IMR-90 (cell line): ENCODE measurements around the gene CDK5RAP2. TPM values are rescaled to one million over a fixed set of nuclear protein-coding genes. Genes with fewer than 3 reads are reported as not detected.

Source experiments
- ATAC-seq: fragments of 200-7000 bp; cut with Tn5 transposase; 2 replicates; pipeline ENCODE4 v1.9.1; 2020; ENCODE audit warnings: low read depth, mild to moderate bottlenecking, moderate library complexity
- BruUV-seq: library from RNA; stranded (reverse); fragments of 400-500 nt; replicated peaks from 2 replicates; lab custom pipeline; 2021; lab: Mats Ljungman, UMichigan
- CTCF ChIA-PET: fragments of 300-600 bp; formaldehyde crosslinking; extraction: SDS; loops from one replicate; lab custom pipeline; 2021; ENCODE audit warnings: antibody characterized with exemption; lab: Yijun Ruan, JAX
- POLR2A ChIA-PET: fragments of 300-600 bp; sonication (Branson Sonifier 250); formaldehyde crosslinking; loops from one replicate; lab custom pipeline; 2022; ENCODE audit warnings: antibody characterized with exemption; ENCODE audit not compliant: unreplicated experiment; lab: Charles Lee
- DNase-seq: peaks from one replicate; pipeline ENCODE4 v3.0.0; 2013
- H2AFZ ChIP-seq: replicated peaks from 2 replicates; pipeline ENCODE3; 2013; ENCODE audit warnings: low read length, mild to moderate bottlenecking; ENCODE audit not compliant: poor library complexity
- H2AK5ac ChIP-seq: 2 replicates; pipeline ENCODE4 v1.6.1; 2013; ENCODE audit warnings: low read depth, low read length, inconsistent platforms
- H2AK9ac ChIP-seq: replicated peaks from 2 replicates; pipeline ENCODE3; 2013; ENCODE audit warnings: mild to moderate bottlenecking, low read depth, low read length, moderate library complexity; ENCODE audit not compliant: poor library complexity
- H2BK120ac ChIP-seq: 2 replicates; pipeline ENCODE4 v1.6.1; 2013; ENCODE audit warnings: low read depth, low read length, inconsistent platforms
- H2BK15ac ChIP-seq: 3 replicates; pipeline ENCODE4 v1.6.1; 2013; ENCODE audit warnings: low read depth, low read length, inconsistent platforms
- H2BK20ac ChIP-seq: 2 replicates; pipeline ENCODE4 v1.6.1; 2013; ENCODE audit warnings: low read depth, mild to moderate bottlenecking, inconsistent platforms, low read length, moderate library complexity
- H2BK5ac ChIP-seq: 2 replicates; pipeline ENCODE4 v1.6.1; 2013; ENCODE audit warnings: mild to moderate bottlenecking, low read depth, low read length, inconsistent platforms; ENCODE audit not compliant: poor library complexity, severe bottlenecking
- H3K14ac ChIP-seq: replicated peaks from 2 replicates; pipeline ENCODE4 v1.6.1; 2013; ENCODE audit warnings: low read depth, low read length, inconsistent platforms
- H3K18ac ChIP-seq: 2 replicates; pipeline ENCODE4 v1.6.1; 2013; ENCODE audit warnings: low read depth, low read length, control low read depth
- H3K23ac ChIP-seq: 2 replicates; pipeline ENCODE4 v1.6.1; 2013; ENCODE audit warnings: low read depth, low read length, inconsistent platforms
- H3K27ac ChIP-seq: 2 replicates; pipeline ENCODE4 v1.5.1; 2013; ENCODE audit warnings: mild to moderate bottlenecking, control low read depth, low read length; ENCODE audit not compliant: insufficient read depth
- H3K27me3 ChIP-seq: 2 replicates; pipeline ENCODE4 v1.6.1; 2013; ENCODE audit warnings: low read length; ENCODE audit not compliant: control insufficient read depth, insufficient read depth
- H3K36me3 ChIP-seq: 2 replicates; pipeline ENCODE4 v1.6.1; 2013; ENCODE audit warnings: low read length, mixed read lengths; ENCODE audit not compliant: control insufficient read depth, insufficient read depth
- H3K4ac ChIP-seq: 2 replicates; pipeline ENCODE4 v1.6.1; 2013; ENCODE audit warnings: low read depth, low read length, inconsistent platforms
- H3K4me1 ChIP-seq: 2 replicates; pipeline ENCODE4 v1.6.1; 2013; ENCODE audit warnings: low read length, mixed read lengths; ENCODE audit not compliant: control insufficient read depth, insufficient read depth
- H3K4me2 ChIP-seq: 2 replicates; pipeline ENCODE4 v1.6.1; 2013; ENCODE audit warnings: low read depth, mild to moderate bottlenecking, control low read depth, low read length, moderate library complexity
- H3K4me3 ChIP-seq: 2 replicates; pipeline ENCODE4 v1.5.1; 2013; ENCODE audit warnings: low read depth, mild to moderate bottlenecking, control low read depth, low read length, moderate library complexity; ENCODE audit not compliant: insufficient read depth
- H3K56ac ChIP-seq: 2 replicates; pipeline ENCODE4 v1.6.1; 2013; ENCODE audit warnings: low read length, inconsistent platforms; ENCODE audit not compliant: insufficient read depth; ENCODE audit errors: extremely low read depth
- H3K79me1 ChIP-seq, 2 experiments: 2 replicates each; pipeline ENCODE4 v1.6.1; 2013; ENCODE audit warnings: low read length in 2 of 2, inconsistent platforms in 1 of 2, low read depth in 1 of 2
- H3K9ac ChIP-seq: 2 replicates; pipeline ENCODE4 v1.6.1; 2013; ENCODE audit warnings: low read depth, low read length, control low read depth
- H3K9me1 ChIP-seq: 2 replicates; pipeline ENCODE4 v1.6.1; 2013; ENCODE audit warnings: low read length, inconsistent platforms; ENCODE audit not compliant: insufficient read depth
- H3K9me3 ChIP-seq: 2 replicates; pipeline ENCODE4 v1.6.1; 2013; ENCODE audit warnings: low read length; ENCODE audit not compliant: control insufficient read depth, insufficient read depth
- H4K20me1 ChIP-seq: 2 replicates; pipeline ENCODE4 v1.6.1; 2013; ENCODE audit warnings: low read length, inconsistent platforms; ENCODE audit not compliant: insufficient read depth
- H4K5ac ChIP-seq: 2 replicates; pipeline ENCODE4 v1.6.1; 2013; ENCODE audit warnings: mild to moderate bottlenecking, low read depth, low read length, control low read depth
- H4K8ac ChIP-seq, 2 experiments: 2 replicates each; pipeline ENCODE4 v1.6.1; 2013; ENCODE audit warnings: low read depth in 2 of 2, low read length in 2 of 2, control low read depth in 1 of 2, inconsistent platforms in 1 of 2
- H4K91ac ChIP-seq: 2 replicates; pipeline ENCODE4 v1.6.1; 2013; ENCODE audit warnings: low read depth, low read length, inconsistent platforms; ENCODE audit not compliant: insufficient read depth
- CEBPB ChIP-seq: IDR thresholded peaks from 2 replicates; pipeline ENCODE4 v1.6.1; 2012; ENCODE audit warnings: low read depth, low read length, improper control_type of control experiment
- CHD1 ChIP-seq: IDR thresholded peaks from 2 replicates; pipeline ENCODE4 v1.6.1; 2012; ENCODE audit warnings: low read depth, low read length, improper control_type of control experiment
- CTCF ChIP-seq: conservative IDR thresholded peaks from 2 replicates; pipeline ENCODE4 v1.5.1; 2012; ENCODE audit warnings: mild to moderate bottlenecking, low read depth, low read length, improper control_type of control experiment
- ELK1 ChIP-seq: fragments of 150-350 bp; IDR thresholded peaks from 2 replicates; pipeline ENCODE4 v1.6.1; 2016; ENCODE audit warnings: low read depth, mild to moderate bottlenecking, low read length, moderate library complexity, borderline replicate concordance
- FOS ChIP-seq: fragments of 150-350 bp; IDR thresholded peaks from 2 replicates; pipeline ENCODE4 v1.6.1; 2016; ENCODE audit warnings: low read depth, low read length
- MAFK ChIP-seq: IDR thresholded peaks from 2 replicates; pipeline ENCODE4 v1.6.1; 2012; ENCODE audit warnings: low read depth, low read length, improper control_type of control experiment
- MXI1 ChIP-seq: IDR thresholded peaks from 2 replicates; pipeline ENCODE4 v1.6.1; 2012; ENCODE audit warnings: low read depth, mild to moderate bottlenecking, low read length, moderate library complexity, borderline replicate concordance
- POLR2A ChIP-seq: IDR thresholded peaks from 2 replicates; pipeline ENCODE4 v1.6.1; 2012; ENCODE audit warnings: mild to moderate bottlenecking, low read depth, low read length
- RAD21 ChIP-seq: IDR thresholded peaks from 2 replicates; pipeline ENCODE4 v1.6.1; 2012; ENCODE audit warnings: low read length, improper control_type of control experiment
- RCOR1 ChIP-seq: IDR thresholded peaks from 2 replicates; pipeline ENCODE4 v1.6.1; 2012; ENCODE audit warnings: mild to moderate bottlenecking, low read length, improper control_type of control experiment; ENCODE audit not compliant: insufficient replicate concordance
- SMC3 ChIP-seq: fragments of 150-350 bp; IDR thresholded peaks from 2 replicates; pipeline ENCODE4 v1.6.1; 2016; ENCODE audit warnings: low read depth, mild to moderate bottlenecking, antibody characterized with exemption, low read length, moderate library complexity
- USF2 ChIP-seq: fragments of 150-350 bp; IDR thresholded peaks from 2 replicates; pipeline ENCODE4 v1.6.1; 2017; ENCODE audit warnings: mild to moderate bottlenecking, antibody characterized with exemption, low read length, low read depth
- WGBS, 2 experiments: methylation state at CpG; one replicate each; pipeline versions ENCODE4 v1.1.5 to v1.1.7; 2013; ENCODE audit warnings: missing lambda C conversion rate in 2 of 2; ENCODE audit not compliant: insufficient read length in 1 of 2; ENCODE audit errors: extremely low coverage in 2 of 2; 5-methylcytosine and 5-hydroxymethylcytosine counted together
- dilution Hi-C: fragments of 300-500 bp; cut with HindIII; formaldehyde crosslinking; loops from one replicate; pipeline ENCODE4 v1.14.3; 2018; ENCODE audit warnings: low sequenced_read_pairs; ENCODE audit not compliant: unreplicated experiment
- in situ Hi-C: fragments of 300-500 bp; cut with MboI; formaldehyde crosslinking; loops from 3 replicates; pipeline ENCODE4 v1.14.3; 2019; ENCODE audit warnings: low sequenced_read_pairs, inconsistent platforms, mixed read lengths
- intact Hi-C: fragments of 100-400 bp; cut with micrococcal nuclease; formaldehyde crosslinking; loops from 2 replicates; pipeline ENCODE4 v1.10.0; 2022
- polyA plus RNA-seq, 3 experiments: library from polyadenylated mRNA; depleted of rRNA; stranded (reverse); fragments of >200 nt; gene quantifications; 2 replicates each; pipeline ENCODE4 v1.2.3, GENCODE V29; 2012; ENCODE audit warnings: low replicate concordance in 1 of 3
- total RNA-seq: library from RNA; depleted of rRNA; stranded (reverse); fragments of >200 nt; gene quantifications from 2 replicates; pipeline ENCODE4 v1.2.3, GENCODE V29; 2012

Gene CDK5RAP2
- total and polyA plus RNA-seq, 2 of the 4 experiments (the other 2 are of a cell fraction): 29.5 to 31.7 TPM

GRCh38 chr9:120442308-120442995, 137.5 kb downstream of the CDK5RAP2 start:
- WGBS, 2 experiments: no CpG with 5 or more reads among the region's 6 CpGs
- Histone ChIP-seq H3K9ac (no peak overlapping the region), H2BK15ac (peak overlapping the region; percentile 52; the same call in 1 of the 3 replicates), H2AK5ac (peak overlapping the region; percentile 23; the same call in 1 of the 2 replicates), H3K23ac (0 out of 2 replicates have a peak overlapping the region, but pooled peaks have one; percentile 48), H3K27me3 (no peaks in the 10 kb centered on the region), H3K27ac (peak overlapping the region; percentile 82), H2AK9ac (no peak overlapping the region), H3K4me2 (peak overlapping the region; percentile 50; the same call in 1 of the 2 replicates), H4K91ac (peak overlapping the region; percentile 44; the same call in 1 of the 2 replicates), H3K9me3 (no peaks in the 10 kb centered on the region), H2BK20ac (peak overlapping the region; percentile 77), H4K20me1 (no peaks in the 10 kb centered on the region), H3K4me3 (no peak overlapping the region), H3K4me1 (peaks cover 23% of the 10 kb centered on the region), H3K36me3 (peaks cover 9% of the 10 kb centered on the region), H2BK120ac (peak overlapping the region; percentile 70), H3K79me1 (peaks cover 4 to 27% of the 10 kb centered on the region in 2 experiments; a peak in 3 of 4 replicates), H3K14ac (peak overlapping the region; percentile 40), H4K5ac (0 out of 2 replicates have a peak overlapping the region, but pooled peaks have one; percentile 6), H3K9me1 (peaks cover 24% of the 10 kb centered on the region), H2BK5ac (peak overlapping the region; percentile 26), H4K8ac (peak overlapping the region in 1 of 2 experiments; percentile 7; a peak in 2 of 4 replicates), H3K56ac (no peak overlapping the region), H3K18ac (peak overlapping the region; percentile 49), H2AFZ (no peak overlapping the region), H3K4ac (peak overlapping the region; percentile 57)
- in situ Hi-C loops (no loop called here), dilution Hi-C loops (no loop called here), intact Hi-C loops (no loop called here)
- DNase-seq (no peak), ATAC-seq (no peak)
- TF ChIP-seq SMC3 (no peak), CTCF (no peak), CHD1 (no peak), MXI1 (no peak), USF2 (no peak), RAD21 (no peak), ELK1 (no peak), FOS (no peak), POLR2A (no peak), CEBPB (no peak), MAFK (no peak), RCOR1 (no peak)
- ChIA-PET CTCF (interaction anchor here (1.5 kb wide), 1 partner anchor 35 kb away, joined by 5 read pairs; no protein-coding TSS in a partner anchor), POLR2A (no interaction called here)
- no TSS peak for BruUV-seq
